Ramos (cell line): Measurements from ENCODE around the gene SOX1.

Experiments
- in situ Hi-C: fragments of 300-500 bp; cut with MboI; formaldehyde crosslinking; loops from one replicate; pipeline ENCODE4 v1.14.3; 2022; ENCODE audit warnings: low sequenced_read_pairs; ENCODE audit not compliant: unreplicated experiment

The SOX1 gene

DNA sequence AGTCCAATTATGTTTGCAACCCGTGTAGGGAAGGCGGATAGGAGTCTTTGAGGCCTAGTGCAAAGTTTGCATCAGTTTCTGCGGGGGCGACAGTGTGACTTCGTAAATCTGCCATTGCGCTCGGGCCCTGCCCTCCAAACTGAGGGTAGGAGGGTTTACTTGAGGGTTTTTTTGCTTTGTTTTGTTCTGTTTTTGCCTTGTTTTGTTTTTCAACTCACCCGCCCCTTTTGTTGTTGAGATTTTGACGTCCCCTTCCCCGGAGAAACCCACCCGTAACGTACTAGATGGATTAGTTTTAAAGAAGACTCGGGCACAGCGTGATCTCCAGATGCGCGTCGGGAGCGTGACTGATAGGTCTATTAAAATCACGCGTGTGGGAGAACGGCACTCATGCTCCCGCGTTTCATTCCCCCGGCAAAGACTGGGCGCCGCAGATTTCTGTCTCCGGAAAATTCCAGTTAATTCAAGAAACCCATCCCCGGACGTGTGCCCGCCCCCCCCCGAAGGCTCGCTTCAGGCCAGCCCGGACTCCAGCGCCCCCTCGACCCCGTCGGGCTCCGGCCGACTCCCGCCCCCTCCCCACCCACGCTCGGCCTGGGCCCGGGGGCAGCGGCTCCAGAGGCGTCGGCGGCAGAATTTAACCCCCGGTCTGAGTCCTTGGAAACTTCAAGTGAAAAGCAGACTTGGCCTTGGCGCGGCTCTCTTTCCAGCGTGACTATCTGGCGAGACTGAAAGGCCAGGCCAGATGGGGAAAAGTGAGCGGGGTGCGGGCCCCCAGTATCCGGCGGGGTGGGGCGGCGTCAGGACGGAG is 5.0 kb downstream of the SOX1 start:
- in situ Hi-C loops = no loop called here

DNA sequence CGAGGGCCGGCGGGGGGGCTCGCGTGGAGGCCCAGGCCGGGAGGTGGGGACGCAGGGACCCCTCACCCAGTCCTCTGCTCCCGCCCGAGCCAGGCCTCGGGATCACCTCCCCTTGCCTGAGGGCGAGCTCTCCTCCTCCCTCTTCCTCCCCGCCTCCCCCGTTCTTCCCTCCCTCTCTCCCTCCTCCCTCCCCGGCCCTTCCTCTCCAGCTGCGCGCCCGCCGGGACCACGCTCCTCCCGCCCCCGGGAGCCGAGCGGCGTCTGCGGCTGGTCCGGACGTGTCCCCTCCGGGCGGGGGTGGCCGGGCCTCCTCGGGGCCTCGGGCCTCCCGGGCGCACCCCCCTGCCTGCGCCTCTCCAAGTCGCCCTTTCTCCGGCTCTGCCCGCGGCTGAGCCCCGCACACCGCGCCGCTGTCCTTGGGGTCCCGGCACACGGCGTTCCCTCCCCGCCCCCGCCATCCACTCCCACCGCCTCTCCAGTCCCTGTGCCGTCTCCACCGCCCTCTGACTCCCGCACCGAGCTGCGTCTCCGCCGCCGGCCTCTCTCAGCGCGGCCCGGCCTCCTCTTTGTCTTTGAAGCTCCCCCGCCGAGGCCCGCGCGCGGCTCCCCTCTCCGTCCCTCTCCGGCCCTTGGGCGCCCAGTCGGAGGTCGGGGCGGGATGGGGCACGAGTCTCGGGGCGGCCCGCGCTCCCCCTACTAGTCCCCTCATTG is 5.7 kb downstream of the SOX1 start:
- in situ Hi-C loops = no loop called here

DNA sequence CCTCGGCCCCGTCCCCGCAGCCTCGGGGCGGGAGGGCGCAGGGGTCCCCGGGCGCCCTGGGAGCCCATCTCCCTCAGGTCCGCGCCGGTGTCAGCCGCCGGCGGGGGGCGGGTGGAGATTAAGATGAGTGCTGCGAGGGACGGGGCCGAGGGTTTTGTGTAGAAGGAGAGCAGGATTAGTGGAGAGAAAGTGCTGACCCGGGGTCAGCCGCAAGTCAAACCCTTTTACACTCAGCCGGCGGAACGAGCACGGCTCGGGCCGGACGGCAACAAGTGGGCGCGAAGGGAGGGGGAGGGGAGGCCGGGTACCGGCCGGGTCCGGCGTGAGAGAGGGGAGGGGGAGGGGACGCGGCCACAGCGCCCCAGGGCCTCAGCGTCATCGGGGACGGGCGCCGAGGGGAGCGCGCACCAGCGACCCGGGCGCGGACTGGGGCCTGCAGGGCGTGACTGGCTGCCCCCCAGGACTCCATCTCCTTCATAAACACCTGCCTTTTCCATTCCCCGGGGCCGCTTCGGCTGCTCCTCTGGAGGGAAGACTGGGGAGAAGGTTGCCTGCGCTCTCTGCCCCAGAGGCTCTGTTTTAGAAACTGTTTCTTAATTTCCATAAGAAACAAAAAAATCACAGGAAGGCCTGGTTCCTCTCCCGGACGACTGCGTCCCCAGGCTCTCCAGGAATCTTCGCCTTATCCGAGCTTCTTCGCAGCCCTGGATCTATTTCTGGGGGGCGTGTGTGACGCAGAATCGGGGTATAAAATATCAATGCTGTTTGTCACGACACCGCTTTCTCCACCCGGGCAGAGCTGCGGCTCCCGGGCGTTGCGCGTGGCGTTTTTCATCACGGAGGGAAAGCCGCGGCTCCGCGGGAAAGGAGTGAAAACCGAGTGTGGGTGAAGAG is 6.5 kb downstream of the SOX1 start:
- in situ Hi-C loops = no loop called here

DNA sequence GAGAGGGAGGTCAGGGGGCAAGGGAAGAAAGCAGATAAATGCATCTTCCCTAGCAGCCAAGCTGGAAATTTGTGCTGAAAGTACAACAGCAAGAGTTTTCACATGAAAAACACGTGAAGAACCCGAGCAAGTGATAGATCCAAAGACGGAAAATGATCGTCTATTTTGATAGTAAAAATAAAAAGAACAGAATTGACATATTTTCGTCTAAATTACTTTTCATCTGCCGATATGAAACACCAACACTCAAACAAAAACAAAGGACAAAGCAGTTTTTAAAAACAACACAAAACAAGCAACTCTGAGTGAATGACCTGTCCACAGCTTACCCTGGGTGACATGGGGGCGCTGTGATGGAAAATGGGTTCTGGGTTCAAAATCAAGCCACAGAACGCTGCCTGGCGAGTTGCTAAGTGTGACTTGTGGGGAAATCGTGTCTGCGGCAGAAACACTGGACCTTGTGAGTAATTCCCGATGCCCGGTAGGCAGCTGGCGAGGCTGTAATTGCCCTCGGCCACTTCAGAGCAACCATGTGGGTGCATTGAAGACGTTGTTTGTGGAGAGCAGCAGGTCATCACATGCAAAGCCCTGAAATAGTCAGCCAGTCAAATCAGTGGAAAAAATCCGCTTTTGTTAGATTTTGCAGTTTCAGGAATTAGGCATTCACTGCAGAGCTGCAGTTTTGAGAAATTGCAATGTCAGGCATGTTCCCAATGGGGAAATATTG is 7.4 kb downstream of the SOX1 start:
- in situ Hi-C loops = no loop called here

DNA sequence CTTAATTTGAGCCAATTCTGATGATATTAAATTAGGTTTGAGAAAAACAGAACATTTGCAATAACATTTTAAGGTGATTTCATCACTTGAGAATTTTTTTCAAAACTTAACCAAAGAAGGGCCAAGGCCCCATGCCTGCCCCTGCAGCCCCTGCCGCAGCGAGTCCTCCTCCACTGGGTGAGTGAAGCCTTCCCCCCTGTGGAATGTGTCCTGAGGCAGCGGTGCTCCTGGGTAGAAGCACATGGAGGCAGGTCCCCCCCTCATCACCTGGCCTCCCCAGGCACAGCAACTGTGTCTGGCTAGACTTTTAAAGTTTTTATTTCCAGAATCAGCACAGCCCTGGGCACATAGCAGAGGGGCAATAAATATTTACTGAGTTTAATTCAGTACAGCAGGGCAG is 10.8 kb downstream of the SOX1 start:
- in situ Hi-C loops = no loop called here

DNA sequence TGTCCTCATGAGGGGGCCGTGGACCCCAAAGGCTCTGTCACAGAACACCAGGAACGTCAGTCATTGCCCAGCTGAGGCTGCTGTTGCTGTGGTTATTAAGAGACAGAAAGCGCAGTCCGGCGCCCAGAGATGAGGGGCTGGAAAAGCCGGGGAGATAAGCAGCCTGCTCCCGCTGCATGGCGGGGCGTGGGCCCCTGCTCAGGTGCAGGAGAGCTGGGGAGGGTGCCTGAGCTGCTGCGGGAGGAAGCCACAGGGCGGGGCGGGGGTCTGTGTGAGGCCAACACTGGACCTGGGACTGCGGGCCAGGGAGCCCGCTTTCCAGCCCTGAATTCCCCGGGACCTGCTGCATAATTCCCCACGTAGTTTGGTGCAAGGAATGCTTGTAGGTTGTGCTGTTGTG is 11.3 kb downstream of the SOX1 start:
- in situ Hi-C loops = no loop called here

DNA sequence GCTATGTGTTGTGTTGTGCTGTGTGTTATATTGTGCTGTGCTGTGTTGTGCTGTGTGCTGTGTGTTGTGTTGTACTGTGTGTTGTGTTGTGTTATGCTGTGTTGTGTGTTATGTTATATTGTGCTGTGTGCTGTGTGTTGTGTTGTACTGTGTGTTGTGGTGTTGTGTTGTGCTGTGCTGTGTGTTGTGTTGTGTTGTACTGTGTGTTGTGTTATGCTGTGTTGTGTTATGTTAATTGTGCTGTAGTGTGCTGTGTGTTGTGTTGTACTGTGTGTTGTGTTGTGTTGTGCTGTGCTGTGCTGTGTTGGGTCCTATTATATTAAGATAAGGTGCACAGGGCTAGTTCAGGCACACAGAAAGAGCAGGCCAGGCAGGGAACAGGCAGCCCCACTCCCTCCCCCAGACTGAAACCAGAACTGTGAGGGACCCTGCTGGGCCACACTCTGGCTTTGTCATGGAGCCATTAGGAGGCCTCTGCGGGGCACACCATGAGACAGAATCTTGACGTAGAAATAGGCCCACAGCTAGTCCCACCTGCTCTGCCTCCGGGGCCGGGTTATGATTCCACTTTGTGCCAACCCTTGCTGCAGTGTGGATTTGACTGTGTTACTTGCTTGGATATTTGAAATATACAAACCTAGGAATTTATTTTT is 12.1 kb downstream of the SOX1 start:
- in situ Hi-C loops = no loop called here

DNA sequence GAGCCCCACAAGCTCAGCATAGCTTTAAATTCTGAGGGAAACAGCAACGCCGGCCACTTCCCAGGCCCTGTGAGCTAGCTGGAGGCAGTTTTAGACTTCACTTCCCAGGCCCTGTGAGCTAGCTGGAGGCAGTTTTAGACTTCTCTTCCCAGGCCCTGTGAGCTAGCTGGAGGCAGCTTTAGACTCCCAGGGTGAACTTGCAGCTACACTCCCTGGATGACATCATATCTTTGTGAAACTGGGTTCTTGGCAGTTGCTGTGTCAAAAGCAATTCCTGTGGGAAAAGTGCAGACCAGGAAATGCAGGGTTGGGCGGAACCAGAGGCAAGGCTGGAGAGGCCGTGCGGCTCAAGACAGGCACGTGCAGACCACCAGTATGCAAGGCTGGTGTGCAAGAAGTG is 12.7 kb downstream of the SOX1 start:
- in situ Hi-C loops = no loop called here

DNA sequence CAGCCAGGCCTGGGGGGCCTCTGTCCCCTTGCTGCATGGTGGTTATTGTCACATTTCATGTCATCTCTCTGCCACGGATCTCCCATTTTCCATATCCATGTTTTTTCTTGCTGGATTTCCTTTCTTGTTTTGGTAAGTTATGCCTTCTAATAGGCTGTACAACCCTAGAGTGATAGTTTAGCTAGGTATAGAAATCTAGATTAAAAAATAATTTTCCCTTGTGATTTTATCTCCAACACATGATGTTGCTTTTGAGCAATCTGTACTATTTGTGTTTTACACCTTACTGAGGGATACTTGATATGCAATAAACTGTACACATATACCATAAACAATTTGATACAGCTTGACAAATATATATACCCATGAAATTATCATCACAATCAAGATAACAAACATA is 17.0 kb downstream of the SOX1 start:
- in situ Hi-C loops = no loop called here

DNA sequence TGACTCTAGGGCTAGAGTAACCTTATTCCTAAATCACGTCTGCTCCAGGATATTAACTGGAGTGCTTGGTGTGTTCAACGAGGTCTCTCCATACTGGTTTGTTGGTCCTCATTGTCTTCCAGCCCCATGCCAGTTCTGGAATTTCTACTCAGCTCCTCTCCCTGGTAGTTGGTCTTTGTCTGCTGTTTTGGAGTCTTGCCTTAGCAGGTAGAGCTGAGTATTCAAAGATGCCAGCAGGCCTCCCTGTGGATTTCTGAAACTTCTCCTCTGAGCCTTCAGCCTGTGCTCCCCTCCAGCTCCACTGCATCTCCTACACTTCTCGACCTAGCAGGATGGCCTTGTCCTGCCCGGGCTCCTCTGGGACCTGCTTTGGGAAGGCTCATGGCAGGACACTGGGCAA is 25.5 kb downstream of the SOX1 start:
- in situ Hi-C loops = no loop called here

DNA sequence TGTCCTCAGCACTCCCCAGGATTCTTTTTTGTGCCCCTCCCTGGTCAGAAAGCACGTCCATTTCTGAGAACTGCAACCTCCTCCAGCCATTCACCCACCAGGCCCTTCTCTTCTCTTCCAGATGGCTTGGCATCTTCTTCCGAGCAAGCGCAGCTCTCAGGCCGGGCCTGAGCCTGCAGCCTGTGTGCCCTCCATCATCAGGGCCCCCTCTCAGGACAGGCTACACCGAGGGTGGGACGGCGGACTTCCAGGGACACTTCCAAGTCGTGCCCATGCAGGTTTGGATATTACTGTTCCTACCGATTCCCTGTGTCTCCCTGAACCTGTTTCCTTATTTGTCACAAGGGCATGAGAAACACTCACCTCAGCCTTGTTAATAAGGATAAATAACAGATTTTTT is 28.4 kb downstream of the SOX1 start:
- in situ Hi-C loops = no loop called here

DNA sequence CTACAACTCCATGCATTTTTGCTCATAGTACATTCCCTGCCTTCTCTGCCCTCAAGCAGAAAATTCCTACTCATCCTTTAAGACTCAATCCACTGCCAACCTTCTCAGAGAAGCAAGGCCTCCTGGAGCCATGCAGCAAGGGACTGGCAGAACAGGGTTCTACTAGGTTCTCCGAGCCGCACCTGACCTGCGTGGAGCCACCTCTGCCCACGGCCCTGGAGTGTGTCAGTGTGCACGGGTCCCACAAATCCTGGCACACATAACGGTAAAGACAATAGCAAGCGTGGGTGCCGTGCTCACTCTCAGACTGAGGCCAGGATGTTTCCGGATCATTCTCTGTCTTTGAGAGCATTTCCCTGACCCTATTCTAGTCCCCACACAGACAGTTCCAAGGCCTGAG is 30.0 kb downstream of the SOX1 start:
- in situ Hi-C loops = no loop called here

DNA sequence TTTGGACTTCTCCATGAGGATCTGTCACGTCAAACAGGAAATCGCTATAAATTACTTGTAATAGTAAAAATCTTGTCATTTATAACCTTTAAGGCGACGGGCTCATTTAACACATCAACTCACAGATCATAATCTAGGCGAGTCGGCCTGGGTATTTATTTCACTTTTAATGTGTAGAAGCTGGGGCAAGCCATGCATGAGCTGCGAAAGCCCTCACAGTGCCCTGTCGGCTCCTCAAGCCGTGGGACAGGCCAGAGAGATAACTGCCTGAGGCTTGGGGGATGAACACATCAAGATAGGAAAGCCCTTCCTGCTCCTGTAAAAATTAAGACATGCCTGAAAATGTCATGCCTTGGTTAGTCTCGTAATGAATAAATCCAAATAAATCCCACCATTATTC is 30.8 kb downstream of the SOX1 start:
- in situ Hi-C loops = no loop called here

DNA sequence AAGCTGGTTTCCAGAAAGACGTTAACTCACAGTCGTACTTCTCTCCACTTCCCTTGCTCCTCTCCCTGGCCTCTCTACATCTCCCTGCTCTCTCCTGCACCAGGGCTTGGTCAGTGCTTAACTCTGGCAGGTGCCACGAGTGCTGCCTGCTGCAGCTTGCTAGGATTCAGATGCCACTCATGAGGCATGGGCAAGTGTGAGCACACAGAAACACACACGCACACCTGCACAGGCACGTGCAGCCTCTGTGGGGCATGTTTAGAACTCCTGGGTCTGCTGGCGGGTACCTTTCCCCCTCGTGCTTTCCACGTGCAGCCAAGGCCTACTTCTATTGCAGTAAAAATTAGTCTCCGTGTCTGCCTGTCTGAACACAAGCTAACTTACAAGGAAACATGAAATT is 31.8 kb downstream of the SOX1 start:
- in situ Hi-C loops = no loop called here

DNA sequence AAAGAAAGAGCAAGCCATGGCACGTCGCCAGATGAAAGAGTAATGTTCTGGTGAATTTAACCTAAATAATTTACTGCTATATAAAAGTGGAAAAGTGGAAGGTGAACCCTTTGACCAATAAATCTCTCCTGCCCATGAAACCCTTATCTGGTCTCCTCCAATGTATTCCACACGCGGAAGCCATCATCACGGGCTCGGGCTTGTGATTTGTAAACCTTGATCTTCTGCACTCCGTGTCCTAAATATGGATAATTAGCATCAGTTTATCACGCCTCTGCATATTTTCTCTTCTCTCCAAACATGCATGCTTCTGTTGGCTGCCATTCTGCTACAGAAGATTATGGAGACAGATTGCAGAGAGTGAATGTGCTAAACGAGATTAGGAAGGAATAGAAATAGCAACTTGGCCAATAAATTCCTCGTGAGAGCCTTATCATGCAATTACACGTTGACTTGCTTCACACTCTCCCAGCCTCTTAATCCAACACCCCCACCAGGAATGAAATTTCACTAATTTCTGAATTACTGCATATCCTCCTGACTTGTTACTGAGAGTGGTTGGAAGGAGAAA is 34.5 kb downstream of the SOX1 start:
- in situ Hi-C loops = no loop called here

DNA sequence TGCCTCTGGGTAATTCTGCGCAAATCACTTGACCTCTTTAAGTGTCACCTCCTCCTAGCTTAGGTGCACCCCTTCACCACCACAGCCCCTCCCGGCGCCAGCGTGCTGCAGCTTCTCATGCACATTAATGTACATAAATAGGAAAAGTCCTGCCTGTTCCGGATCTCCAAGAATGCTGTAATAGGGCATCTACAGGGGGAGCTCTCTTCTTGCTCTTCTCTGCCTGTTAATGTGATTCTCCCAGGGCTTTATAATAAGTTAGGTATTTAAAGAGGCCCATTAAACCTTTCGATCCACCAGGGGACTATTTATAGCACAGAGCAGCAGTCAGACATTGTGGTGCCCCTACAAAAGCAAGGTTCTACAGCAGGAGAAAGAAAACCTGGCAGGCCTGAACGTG is 35.3 kb downstream of the SOX1 start:
- in situ Hi-C loops = no loop called here

DNA sequence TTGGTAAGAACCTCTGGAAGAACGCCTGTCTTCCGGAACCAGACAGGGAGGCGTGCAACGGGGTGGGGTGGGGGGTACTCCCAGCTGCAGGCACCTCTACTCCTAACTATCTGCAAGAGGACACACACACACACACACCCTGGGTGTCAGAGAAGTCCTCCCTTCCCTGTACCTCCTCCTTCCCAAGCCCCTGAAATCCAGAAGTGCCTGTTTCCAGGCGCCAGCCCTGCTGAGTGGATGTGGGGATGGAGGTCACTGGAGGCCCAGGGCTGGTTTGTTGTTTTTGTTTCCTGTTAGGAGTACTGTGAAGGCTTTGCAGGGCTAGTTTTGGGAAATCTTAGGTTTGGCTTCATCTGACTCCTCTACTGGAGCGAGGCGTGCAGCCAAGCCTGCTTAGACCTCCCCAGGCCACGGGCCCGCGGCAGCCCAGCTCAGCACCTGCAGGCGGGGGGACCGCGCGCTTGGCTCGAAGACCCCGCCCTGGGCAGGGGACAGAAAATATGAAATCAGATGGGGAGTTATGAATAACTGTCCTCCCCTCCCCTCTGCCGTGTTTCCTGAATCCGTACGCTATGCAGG is 36.4 kb downstream of the SOX1 start:
- in situ Hi-C loops = no loop called here

DNA sequence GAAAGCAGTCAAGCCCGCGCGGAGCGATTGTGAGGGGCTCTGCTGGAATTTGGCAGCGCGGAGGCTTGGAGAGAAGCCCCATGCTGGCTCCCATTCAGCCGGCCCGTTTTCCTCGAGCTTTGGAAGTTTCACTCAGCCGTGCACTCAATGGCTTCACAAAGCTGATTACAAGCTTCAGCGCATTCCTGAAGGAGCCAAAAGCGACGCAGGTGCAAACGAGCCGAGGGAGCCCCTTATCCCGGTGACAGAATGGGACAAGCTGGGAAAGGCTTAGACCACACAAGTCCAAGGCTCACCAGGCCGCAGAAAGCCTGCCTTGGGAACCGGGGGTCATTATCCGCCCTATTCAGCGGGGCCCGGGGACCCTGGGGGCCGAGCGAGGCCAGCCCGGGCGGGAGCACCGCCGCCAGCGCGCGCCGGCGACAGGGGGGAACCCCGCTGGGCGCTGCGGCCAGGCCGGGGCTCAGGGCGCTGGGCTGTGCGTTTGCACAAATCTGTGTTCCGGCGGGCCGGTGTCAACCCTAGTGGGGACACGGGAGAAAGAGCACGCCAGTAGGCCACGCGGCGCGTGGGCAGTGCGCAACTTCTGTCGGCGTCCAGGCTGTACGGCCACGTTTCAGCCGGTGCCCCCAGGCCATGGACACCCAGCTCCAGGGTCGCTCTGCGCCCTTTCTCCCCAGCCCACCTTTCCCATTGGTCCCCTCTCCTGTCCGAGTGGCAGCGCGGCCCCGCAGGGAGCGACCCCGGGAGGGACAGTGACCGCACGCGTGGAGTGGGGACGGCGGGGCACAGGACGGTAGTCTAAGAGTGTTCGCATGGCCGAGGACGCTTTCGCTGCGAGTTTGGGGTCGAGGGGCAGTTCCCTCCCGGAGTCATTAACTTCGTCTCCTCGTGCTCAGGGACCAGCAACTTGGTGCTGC is 37.3 kb downstream of the SOX1 start:
- in situ Hi-C loops = no loop called here
